ENCODE results near the gene RERE.

RERE gene

GRCh38 chr1:8800416-8800815 is 17.0 kb downstream of the RERE start:
- no peak for DNase-seq (ENCODE audit: low read depth)
- H3K4me3 ChIP-seq (ENCODE audit: low read depth, low read length): no peak overlapping the region
- TF ChIP-seq CTCF (IDR thresholded peaks at IDR 0.05; ENCODE audit: control insufficient read depth, extremely low read depth, insufficient read depth): no peak

- no peak for DNase-seq (ENCODE audit: low read depth)
- no peak for TF ChIP-seq CTCF (IDR thresholded peaks at IDR 0.05; ENCODE audit: control insufficient read depth, extremely low read depth, insufficient read depth)
- H3K4me3 ChIP-seq (ENCODE audit: low read depth, low read length): no peak overlapping the region
Observed at GRCh38 chr1:8797216-8797615, 20.2 kb downstream of the RERE start.

- H3K4me3 ChIP-seq (ENCODE audit: low read depth, low read length): no peak overlapping the region
- DNase-seq (ENCODE audit: low read depth): no peak
- no peak for TF ChIP-seq CTCF (IDR thresholded peaks at IDR 0.05; ENCODE audit: control insufficient read depth, extremely low read depth, insufficient read depth)
Observed at GRCh38 chr1:8796812-8797211, 20.6 kb downstream of the RERE start.

- no peak for DNase-seq (ENCODE audit: low read depth)
- TF ChIP-seq CTCF (IDR thresholded peaks at IDR 0.05; ENCODE audit: control insufficient read depth, extremely low read depth, insufficient read depth): 0 out of 2 replicates have a peak, but pooled peaks have one; percentile 5
- H3K4me3 ChIP-seq (ENCODE audit: low read depth, low read length): no peak overlapping the region
Observed at GRCh38 chr1:8794605-8795004, 22.8 kb downstream of the RERE start.

GRCh38 chr1:8791819-8792218 is 25.6 kb downstream of the RERE start:
- no peak for DNase-seq (ENCODE audit: low read depth)
- TF ChIP-seq CTCF (IDR thresholded peaks at IDR 0.05; ENCODE audit: control insufficient read depth, extremely low read depth, insufficient read depth): no peak
- no peak overlapping the region for H3K4me3 ChIP-seq (ENCODE audit: low read depth, low read length)

- H3K4me3 ChIP-seq (ENCODE audit: low read depth, low read length): no peak overlapping the region
- TF ChIP-seq CTCF (IDR thresholded peaks at IDR 0.05; ENCODE audit: control insufficient read depth, extremely low read depth, insufficient read depth): no peak
- DNase-seq (ENCODE audit: low read depth): no peak
Observed at GRCh38 chr1:8790987-8791386, 26.5 kb downstream of the RERE start.

GRCh38 chr1:8790478-8790877 is 27.0 kb downstream of the RERE start:
- no peak overlapping the region for H3K4me3 ChIP-seq (ENCODE audit: low read depth, low read length)
- DNase-seq (ENCODE audit: low read depth): no peak
- no peak for TF ChIP-seq CTCF (IDR thresholded peaks at IDR 0.05; ENCODE audit: control insufficient read depth, extremely low read depth, insufficient read depth)
